HFF-Myc (cell line): Measurements from ENCODE around the gene SPINT3.

ENCODE experiments used
- DNase-seq: peaks from one replicate; pipeline ENCODE4 v3.0.0-alpha.2; 2011; ENCODE audit warnings: low read depth; ENCODE audit errors: extremely low read depth
- H3K4me3 ChIP-seq: replicated peaks from 2 replicates; pipeline ENCODE4 v1.5.1; 2011; ENCODE audit warnings: low read depth, mild to moderate bottlenecking, control low read depth, low read length
- TF ChIP-seq, protein P1 (sequence below): IDR thresholded peaks from 2 replicates; pipeline ENCODE4 v1.5.1; 2012; ENCODE audit warnings: mild to moderate bottlenecking, low read depth, low read length, control low read depth; ENCODE audit errors: missing control alignments

Gene SPINT3, protein sequence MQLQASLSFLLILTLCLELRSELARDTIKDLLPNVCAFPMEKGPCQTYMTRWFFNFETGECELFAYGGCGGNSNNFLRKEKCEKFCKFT

GRCh38 chr20:45515147-45515913 is at the start of gene SPINT3:
Gene SPINT3 (minus strand): TSS chr20:45515622. CDS start chr20:45515608, 14 bp downstream.
- no peak within 1 kb of the TSS for H3K4me3 ChIP-seq
- TF ChIP-seq, protein P1, sequence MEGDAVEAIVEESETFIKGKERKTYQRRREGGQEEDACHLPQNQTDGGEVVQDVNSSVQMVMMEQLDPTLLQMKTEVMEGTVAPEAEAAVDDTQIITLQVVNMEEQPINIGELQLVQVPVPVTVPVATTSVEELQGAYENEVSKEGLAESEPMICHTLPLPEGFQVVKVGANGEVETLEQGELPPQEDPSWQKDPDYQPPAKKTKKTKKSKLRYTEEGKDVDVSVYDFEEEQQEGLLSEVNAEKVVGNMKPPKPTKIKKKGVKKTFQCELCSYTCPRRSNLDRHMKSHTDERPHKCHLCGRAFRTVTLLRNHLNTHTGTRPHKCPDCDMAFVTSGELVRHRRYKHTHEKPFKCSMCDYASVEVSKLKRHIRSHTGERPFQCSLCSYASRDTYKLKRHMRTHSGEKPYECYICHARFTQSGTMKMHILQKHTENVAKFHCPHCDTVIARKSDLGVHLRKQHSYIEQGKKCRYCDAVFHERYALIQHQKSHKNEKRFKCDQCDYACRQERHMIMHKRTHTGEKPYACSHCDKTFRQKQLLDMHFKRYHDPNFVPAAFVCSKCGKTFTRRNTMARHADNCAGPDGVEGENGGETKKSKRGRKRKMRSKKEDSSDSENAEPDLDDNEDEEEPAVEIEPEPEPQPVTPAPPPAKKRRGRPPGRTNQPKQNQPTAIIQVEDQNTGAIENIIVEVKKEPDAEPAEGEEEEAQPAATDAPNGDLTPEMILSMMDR = no peak
- no peak for DNase-seq

- TF ChIP-seq, protein P1 = no peak
- DNase-seq = no peak
- H3K4me3 ChIP-seq = no peak overlapping the region
Measured at GRCh38 chr20:45564760-45565276, 49.4 kb upstream of the SPINT3 start.

DNA sequence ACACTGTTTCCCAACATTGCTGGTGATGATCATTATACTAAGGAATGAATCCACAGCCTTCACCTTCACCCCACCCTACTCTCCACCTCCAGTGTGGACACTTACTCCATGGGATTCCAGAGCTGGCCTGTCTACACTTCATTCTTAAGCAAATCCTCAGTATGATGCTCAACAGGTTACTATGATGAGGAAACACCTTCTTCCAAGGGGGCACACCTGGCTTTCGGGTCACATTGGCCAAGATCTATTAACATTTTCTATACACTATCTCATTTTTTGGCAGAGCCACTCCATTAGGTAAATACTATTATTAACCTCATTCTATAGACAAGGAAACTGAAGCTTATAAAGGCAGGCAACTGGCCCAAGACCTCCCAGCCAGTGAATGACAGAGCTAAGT is 39.8 kb upstream of the SPINT3 start:
- TF ChIP-seq, protein P1 = no peak
- DNase-seq = no peak
- no peak overlapping the region for H3K4me3 ChIP-seq

DNA sequence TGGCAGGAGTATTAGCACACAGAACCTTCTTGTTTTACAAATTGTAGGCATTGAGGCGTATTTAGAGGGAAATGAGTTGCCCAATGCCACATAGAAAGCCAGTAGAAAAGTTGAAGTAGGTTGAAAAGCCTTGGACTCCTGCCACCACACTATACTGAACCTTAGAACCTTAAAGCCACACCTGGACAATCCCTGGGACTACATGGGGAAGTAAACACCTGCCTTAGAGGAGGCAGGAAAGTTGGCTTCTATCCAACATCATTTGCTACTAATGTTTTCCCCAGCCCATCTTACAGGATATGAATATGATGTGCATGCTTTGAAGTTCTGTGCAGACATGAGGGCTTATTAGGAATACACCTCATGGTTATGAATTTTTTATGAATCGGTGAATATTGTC is 37.0 kb upstream of the SPINT3 start:
- TF ChIP-seq, protein P1 = no peak
- no peak for DNase-seq
- no peak overlapping the region for H3K4me3 ChIP-seq

DNA sequence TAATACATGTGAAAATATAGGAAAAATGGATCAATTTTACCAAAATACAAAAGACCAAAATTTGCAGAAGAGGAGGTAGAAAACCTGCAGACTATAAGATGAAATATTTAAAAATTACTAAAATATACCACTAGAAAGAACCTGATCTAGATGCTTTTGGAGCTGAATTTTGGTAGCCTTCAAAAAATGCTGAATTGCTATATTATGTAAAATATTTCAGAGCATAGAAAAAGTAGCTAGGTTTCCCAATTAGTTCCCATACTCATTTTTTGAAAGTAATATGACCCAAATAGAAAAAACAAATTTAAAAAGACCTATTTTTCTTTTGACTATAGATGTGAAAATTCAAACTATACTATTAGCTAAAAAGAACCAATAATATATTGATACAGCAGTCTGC is 35.3 kb upstream of the SPINT3 start:
- no peak for DNase-seq
- no peak overlapping the region for H3K4me3 ChIP-seq
- TF ChIP-seq, protein P1 = no peak

DNA sequence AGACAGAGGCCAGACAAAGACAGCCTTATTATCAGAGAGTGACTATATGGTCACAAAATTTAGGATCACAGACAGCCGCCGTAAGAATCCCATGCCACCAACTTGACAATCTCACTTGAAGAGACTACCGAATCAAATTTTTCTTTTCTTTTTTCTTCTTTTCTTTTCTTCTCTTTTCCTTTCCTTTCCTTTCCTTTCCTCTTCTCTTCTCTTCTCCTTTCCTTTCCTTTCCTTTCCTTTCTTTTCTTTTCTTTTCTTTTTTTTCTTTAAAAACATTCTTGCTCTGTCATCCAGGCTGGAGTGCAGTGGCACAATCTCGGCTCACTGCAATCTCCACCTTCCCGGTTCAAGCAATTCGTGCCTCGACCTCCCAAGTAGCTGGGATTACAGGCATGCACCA is 33.0 kb upstream of the SPINT3 start:
- TF ChIP-seq, protein P1 = no peak
- no peak for DNase-seq

More for the DNA sequence above, 33.0 kb upstream of the SPINT3 start:
- H3K4me3 ChIP-seq = no peak overlapping the region
